ENCODE measurements around the gene SMIM23. TPM values are rescaled to one million over a fixed set of nuclear protein-coding genes. Genes with fewer than 3 reads are reported as not detected.

Gene SMIM23
- total RNA-seq, 1 experiment from 2014 or later = not detected

DNA sequence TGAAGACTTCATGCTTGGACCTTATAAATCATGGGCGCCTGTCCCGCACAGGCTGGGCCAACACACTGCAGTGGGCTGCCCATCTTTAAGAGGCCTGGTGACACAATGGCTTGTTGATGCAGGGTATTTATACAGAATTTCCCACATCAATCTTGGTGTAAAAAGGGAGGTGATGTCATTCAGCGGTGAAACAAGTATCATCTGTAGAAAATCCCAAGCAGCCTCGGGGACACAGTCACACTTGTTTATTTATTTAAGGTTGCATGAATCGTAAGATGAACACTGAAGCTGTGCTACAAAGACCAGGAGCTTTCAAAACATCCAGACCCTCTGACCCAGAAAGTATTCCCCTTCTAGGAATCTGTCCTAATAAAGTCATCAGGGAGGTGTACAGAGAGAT, 40.5 kb downstream of the SMIM23 start:
- no peak for TF ChIP-seq EZH2 (IDR thresholded peaks at IDR 0.05; ENCODE audit: low read length, unreplicated experiment)
- TF ChIP-seq EZH2phosphoT487 (IDR thresholded peaks at IDR 0.05; ENCODE audit: borderline replicate concordance, low read length) = no peak
- TF ChIP-seq, protein P1, sequence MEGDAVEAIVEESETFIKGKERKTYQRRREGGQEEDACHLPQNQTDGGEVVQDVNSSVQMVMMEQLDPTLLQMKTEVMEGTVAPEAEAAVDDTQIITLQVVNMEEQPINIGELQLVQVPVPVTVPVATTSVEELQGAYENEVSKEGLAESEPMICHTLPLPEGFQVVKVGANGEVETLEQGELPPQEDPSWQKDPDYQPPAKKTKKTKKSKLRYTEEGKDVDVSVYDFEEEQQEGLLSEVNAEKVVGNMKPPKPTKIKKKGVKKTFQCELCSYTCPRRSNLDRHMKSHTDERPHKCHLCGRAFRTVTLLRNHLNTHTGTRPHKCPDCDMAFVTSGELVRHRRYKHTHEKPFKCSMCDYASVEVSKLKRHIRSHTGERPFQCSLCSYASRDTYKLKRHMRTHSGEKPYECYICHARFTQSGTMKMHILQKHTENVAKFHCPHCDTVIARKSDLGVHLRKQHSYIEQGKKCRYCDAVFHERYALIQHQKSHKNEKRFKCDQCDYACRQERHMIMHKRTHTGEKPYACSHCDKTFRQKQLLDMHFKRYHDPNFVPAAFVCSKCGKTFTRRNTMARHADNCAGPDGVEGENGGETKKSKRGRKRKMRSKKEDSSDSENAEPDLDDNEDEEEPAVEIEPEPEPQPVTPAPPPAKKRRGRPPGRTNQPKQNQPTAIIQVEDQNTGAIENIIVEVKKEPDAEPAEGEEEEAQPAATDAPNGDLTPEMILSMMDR (conservative IDR thresholded peaks at IDR 0.05; ENCODE audit: low read depth, low read length) = no peak
- POLR2A ChIA-PET (ENCODE audit: unreplicated experiment) = interaction anchor here (0.6 kb wide), 1 partner anchor 24 kb away, joined by 3 read pairs; no protein-coding TSS in a partner anchor
- Histone ChIP-seq H3K4me3 (ENCODE audit: low read length) (no peak overlapping the region), H3K4me2 (ENCODE audit: low read length) (no peak overlapping the region), H3K27ac (ENCODE audit: low read length) (no peak overlapping the region), H3F3A (ENCODE audit: low read length, unreplicated experiment) (no peaks in the 10 kb centered on the region), H3K9ac (ENCODE audit: low read length) (no peak overlapping the region), H2AFZ (ENCODE audit: low read length) (no peak overlapping the region), H3K36me3 (ENCODE audit: low read depth, low read length) (no peaks in the 10 kb centered on the region), H4K20me1 (ENCODE audit: low read length) (no peaks in the 10 kb centered on the region), H3K79me2 (ENCODE audit: low read length) (no peaks in the 10 kb centered on the region), H3K4me1 (ENCODE audit: insufficient read depth, low read length) (no peaks in the 10 kb centered on the region), H3K9me3 (ENCODE audit: low read length) (peaks cover 13% of the 10 kb centered on the region), H3K9me2 (replicated peaks; ENCODE audit: low read length) (no peaks in the 10 kb centered on the region), H3K27me3 (ENCODE audit: low read length) (peaks cover 7% of the 10 kb centered on the region; the same call in 1 of the 2 replicates)
- CTCF ChIA-PET = no interaction called here
- intact Hi-C loops (cut with micrococcal nuclease) = no loop called here
- no peak for ATAC-seq
- DNase-seq = peak; percentile 23
- BruUV-seq (replicated peaks) = no TSS peak

DNA sequence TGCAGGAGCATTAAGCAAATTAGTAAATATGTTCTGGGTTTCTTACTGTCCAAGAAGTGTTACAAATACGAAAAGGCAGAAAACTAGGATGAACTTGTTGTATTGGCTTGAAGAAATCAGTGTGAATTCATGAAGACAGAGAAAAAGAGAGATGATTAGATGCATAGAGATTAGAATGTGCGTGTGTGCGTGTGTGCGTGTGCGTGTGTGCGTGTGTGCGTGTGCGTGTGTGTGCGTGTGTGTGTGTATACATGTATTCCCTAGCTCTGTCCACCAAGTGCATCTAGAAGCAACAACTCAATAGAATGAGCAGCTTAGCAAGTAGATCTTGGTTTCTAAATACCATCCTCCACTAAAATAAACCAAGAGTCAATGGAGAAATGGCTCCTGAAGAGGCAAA, 41.5 kb downstream of the SMIM23 start:
- ChIA-PET CTCF (no interaction called here), POLR2A (ENCODE audit: unreplicated experiment) (no interaction called here)
- BruUV-seq (replicated peaks) = no TSS peak
- Histone ChIP-seq H3K4me3 (ENCODE audit: low read length) (no peak overlapping the region), H3K4me2 (ENCODE audit: low read length) (no peak overlapping the region), H3K4me1 (ENCODE audit: insufficient read depth, low read length) (no peaks in the 10 kb centered on the region), H3K9me3 (ENCODE audit: low read length) (peaks cover 13% of the 10 kb centered on the region), H3K79me2 (ENCODE audit: low read length) (no peaks in the 10 kb centered on the region), H3K9ac (ENCODE audit: low read length) (no peak overlapping the region), H3K27me3 (ENCODE audit: low read length) (0 out of 2 replicates have a peak, but pooled peaks cover 3% of the 10 kb centered on the region), H3K27ac (ENCODE audit: low read length) (no peak overlapping the region), H2AFZ (ENCODE audit: low read length) (no peak overlapping the region), H3F3A (ENCODE audit: low read length, unreplicated experiment) (no peaks in the 10 kb centered on the region), H3K9me2 (replicated peaks; ENCODE audit: low read length) (no peaks in the 10 kb centered on the region), H3K36me3 (ENCODE audit: low read depth, low read length) (no peaks in the 10 kb centered on the region), H4K20me1 (ENCODE audit: low read length) (no peaks in the 10 kb centered on the region)
- no peak for DNase-seq
- intact Hi-C loops (cut with micrococcal nuclease) = no loop called here
- no peak for ATAC-seq
- no peak for TF ChIP-seq EZH2phosphoT487 (IDR thresholded peaks at IDR 0.05; ENCODE audit: borderline replicate concordance, low read length)
- TF ChIP-seq, protein P1 (conservative IDR thresholded peaks at IDR 0.05; ENCODE audit: low read depth, low read length) = no peak
- TF ChIP-seq EZH2 (IDR thresholded peaks at IDR 0.05; ENCODE audit: low read length, unreplicated experiment) = no peak

DNA sequence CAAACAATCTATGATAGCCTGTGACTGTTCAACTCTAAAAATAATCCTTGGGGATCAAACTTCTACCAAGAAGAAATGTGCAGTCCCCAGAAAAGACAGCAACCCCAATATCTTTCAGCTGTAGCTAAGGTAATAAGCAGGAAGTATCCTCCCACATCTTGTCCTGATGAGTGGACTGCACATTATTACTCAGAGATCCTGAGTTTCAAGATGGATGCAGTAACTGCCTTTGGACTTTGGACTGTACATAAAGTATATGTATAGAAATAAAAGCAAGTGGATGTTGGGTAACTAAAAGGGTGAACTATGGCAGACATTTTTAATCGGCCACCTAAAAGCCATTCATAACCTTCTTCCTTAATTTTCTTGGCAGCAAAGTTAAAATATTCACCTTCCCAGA, 45.1 kb downstream of the SMIM23 start:
- no peak for DNase-seq
- Histone ChIP-seq H3K9me2 (replicated peaks; ENCODE audit: low read length) (no peaks in the 10 kb centered on the region), H3K9me3 (ENCODE audit: low read length) (peaks cover 13% of the 10 kb centered on the region), H3K9ac (ENCODE audit: low read length) (no peak overlapping the region), H3K4me2 (ENCODE audit: low read length) (no peak overlapping the region), H3K4me1 (ENCODE audit: insufficient read depth, low read length) (no peaks in the 10 kb centered on the region), H3K79me2 (ENCODE audit: low read length) (no peaks in the 10 kb centered on the region), H3K4me3 (ENCODE audit: low read length) (no peak overlapping the region), H3K36me3 (ENCODE audit: low read depth, low read length) (no peaks in the 10 kb centered on the region), H3F3A (ENCODE audit: low read length, unreplicated experiment) (no peaks in the 10 kb centered on the region), H4K20me1 (ENCODE audit: low read length) (no peaks in the 10 kb centered on the region), H2AFZ (ENCODE audit: low read length) (no peak overlapping the region), H3K27me3 (ENCODE audit: low read length) (no peaks in the 10 kb centered on the region), H3K27ac (ENCODE audit: low read length) (no peak overlapping the region)
- no TSS peak for BruUV-seq (replicated peaks)
- intact Hi-C loops (cut with micrococcal nuclease) = no loop called here
- CTCF ChIA-PET = no interaction called here
- POLR2A ChIA-PET (ENCODE audit: unreplicated experiment) = no interaction called here
- TF ChIP-seq, protein P1 (conservative IDR thresholded peaks at IDR 0.05; ENCODE audit: low read depth, low read length) = no peak
- TF ChIP-seq EZH2phosphoT487 (IDR thresholded peaks at IDR 0.05; ENCODE audit: borderline replicate concordance, low read length) = no peak
- TF ChIP-seq EZH2 (IDR thresholded peaks at IDR 0.05; ENCODE audit: low read length, unreplicated experiment) = no peak
- ATAC-seq = no peak
